ENCODE results near the gene PRDX1. TPM values are rescaled to one million over a fixed set of nuclear protein-coding genes. Genes with fewer than 3 reads are reported as not detected.
"Not testable (repeated sequence)": the region's sequence is repeated elsewhere in the genome, so short reads cannot be mapped to it uniquely, and the experiment has no call there.

PRDX1 gene
- total RNA-seq, 1 donor = 249 TPM

DNA sequence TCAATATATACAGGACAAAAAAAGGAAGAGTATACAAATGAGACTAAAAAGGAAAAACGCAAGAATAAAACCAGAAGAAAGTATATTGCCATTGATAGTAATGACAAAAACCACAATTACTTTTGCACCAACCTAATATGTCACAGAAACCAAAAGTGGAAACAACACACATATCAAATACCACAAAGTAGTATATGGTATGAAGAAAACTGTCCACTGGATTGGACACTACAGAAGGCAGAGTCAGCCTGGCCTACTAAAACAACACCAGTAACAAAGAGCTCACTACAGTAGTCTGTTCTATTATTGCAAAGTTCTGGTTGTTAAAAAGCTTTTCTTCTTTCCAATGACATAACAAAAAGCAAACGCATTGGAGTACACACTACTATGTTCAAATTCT, 48.4 kb downstream of the PRDX1 start:
- Histone ChIP-seq H4K20me1 (ENCODE audit: insufficient read depth, low read length) (no peaks in the 10 kb centered on the region), H3K9me3 (ENCODE audit: low read depth, low read length) (no peaks in the 10 kb centered on the region), H3K27ac (ENCODE audit: low read depth, low read length) (no peak overlapping the region), H3K4me1 (ENCODE audit: insufficient read depth, low read length) (no peaks in the 10 kb centered on the region), H2AFZ (ENCODE audit: low read length) (no peak overlapping the region), H3K79me2 (ENCODE audit: insufficient read depth, low read length) (no peaks in the 10 kb centered on the region), H3K4me2 (ENCODE audit: insufficient read depth, low read length) (no peak overlapping the region), H3K27me3 (ENCODE audit: insufficient read depth, low read length) (no peaks in the 10 kb centered on the region), H3K36me3 (ENCODE audit: insufficient read depth, low read length) (no peaks in the 10 kb centered on the region), H3K4me3 (ENCODE audit: insufficient read depth, low read length) (no peak overlapping the region)
- TF ChIP-seq, protein P1, sequence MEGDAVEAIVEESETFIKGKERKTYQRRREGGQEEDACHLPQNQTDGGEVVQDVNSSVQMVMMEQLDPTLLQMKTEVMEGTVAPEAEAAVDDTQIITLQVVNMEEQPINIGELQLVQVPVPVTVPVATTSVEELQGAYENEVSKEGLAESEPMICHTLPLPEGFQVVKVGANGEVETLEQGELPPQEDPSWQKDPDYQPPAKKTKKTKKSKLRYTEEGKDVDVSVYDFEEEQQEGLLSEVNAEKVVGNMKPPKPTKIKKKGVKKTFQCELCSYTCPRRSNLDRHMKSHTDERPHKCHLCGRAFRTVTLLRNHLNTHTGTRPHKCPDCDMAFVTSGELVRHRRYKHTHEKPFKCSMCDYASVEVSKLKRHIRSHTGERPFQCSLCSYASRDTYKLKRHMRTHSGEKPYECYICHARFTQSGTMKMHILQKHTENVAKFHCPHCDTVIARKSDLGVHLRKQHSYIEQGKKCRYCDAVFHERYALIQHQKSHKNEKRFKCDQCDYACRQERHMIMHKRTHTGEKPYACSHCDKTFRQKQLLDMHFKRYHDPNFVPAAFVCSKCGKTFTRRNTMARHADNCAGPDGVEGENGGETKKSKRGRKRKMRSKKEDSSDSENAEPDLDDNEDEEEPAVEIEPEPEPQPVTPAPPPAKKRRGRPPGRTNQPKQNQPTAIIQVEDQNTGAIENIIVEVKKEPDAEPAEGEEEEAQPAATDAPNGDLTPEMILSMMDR (IDR thresholded peaks at IDR 0.05; ENCODE audit: extremely low read depth, low read depth, low read length) = no peak
- DNase-seq (ENCODE audit: insufficient read length, low spot score, missing footprints) = no peak

DNA sequence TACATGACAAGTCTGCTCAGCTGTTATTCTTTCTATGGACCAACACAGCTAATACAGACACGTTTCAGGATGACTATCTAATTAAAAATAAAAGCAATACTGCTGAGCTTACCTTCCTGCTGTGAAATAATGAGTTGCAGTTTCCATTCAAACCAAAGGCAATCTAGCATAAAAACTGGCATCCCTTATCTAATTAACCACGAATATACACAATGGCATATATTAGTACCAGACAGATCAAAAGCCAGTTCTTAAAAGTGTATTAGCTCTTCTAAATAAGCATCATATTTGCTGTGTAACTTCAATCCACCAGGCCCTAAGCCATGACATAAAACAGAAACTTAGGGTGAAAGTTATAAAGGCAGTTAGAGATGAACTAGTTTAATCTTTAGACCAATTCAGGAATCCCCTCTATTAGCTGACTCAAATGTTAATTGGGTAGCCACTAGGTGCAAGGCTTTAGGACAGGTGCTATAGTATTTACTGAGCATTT, 51.3 kb downstream of the PRDX1 start:
- Histone ChIP-seq H2AFZ (ENCODE audit: low read length) (no peak overlapping the region), H3K79me2 (ENCODE audit: insufficient read depth, low read length) (no peaks in the 10 kb centered on the region), H3K36me3 (ENCODE audit: insufficient read depth, low read length) (no peaks in the 10 kb centered on the region), H3K4me3 (ENCODE audit: insufficient read depth, low read length) (no peak overlapping the region), H3K27me3 (ENCODE audit: insufficient read depth, low read length) (no peaks in the 10 kb centered on the region), H3K9me3 (ENCODE audit: low read depth, low read length) (no peaks in the 10 kb centered on the region), H3K4me1 (ENCODE audit: insufficient read depth, low read length) (no peaks in the 10 kb centered on the region), H3K27ac (ENCODE audit: low read depth, low read length) (no peak overlapping the region), H3K4me2 (ENCODE audit: insufficient read depth, low read length) (no peak overlapping the region), H4K20me1 (ENCODE audit: insufficient read depth, low read length) (no peaks in the 10 kb centered on the region)
- TF ChIP-seq, protein P1 (IDR thresholded peaks at IDR 0.05; ENCODE audit: extremely low read depth, low read depth, low read length) = no peak
- no peak for DNase-seq (ENCODE audit: insufficient read length, low spot score, missing footprints)

DNA sequence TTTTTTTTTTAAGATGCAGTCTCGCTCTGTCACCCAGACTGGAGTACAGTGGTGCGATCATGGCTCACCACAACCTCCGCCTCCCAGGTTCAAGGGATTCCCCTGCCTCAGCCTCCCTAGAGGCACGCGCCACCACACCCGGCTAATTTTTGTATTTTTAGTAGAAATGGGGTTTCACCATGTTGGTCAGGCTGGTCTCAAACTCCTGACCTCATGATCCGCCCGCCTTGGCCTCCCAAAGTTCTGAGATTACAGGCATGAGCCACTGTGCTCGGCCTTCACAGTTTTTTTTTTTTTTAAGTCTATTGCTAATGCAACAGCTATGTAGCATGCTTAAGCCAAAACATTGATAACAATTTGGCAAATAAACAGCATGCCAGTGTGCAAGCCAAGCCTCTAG, 54.3 kb downstream of the PRDX1 start:
- not testable (repeated sequence) for H3K9me3 ChIP-seq (ENCODE audit: low read depth, low read length); H4K20me1 ChIP-seq (ENCODE audit: insufficient read depth, low read length); H3K36me3 ChIP-seq (ENCODE audit: insufficient read depth, low read length); H3K4me2 ChIP-seq (ENCODE audit: insufficient read depth, low read length); H3K79me2 ChIP-seq (ENCODE audit: insufficient read depth, low read length); H3K27me3 ChIP-seq (ENCODE audit: insufficient read depth, low read length); H3K4me3 ChIP-seq (ENCODE audit: insufficient read depth, low read length); H2AFZ ChIP-seq (ENCODE audit: low read length); DNase-seq (ENCODE audit: insufficient read length, low spot score, missing footprints); H3K4me1 ChIP-seq (ENCODE audit: insufficient read depth, low read length); H3K27ac ChIP-seq (ENCODE audit: low read depth, low read length)

DNA sequence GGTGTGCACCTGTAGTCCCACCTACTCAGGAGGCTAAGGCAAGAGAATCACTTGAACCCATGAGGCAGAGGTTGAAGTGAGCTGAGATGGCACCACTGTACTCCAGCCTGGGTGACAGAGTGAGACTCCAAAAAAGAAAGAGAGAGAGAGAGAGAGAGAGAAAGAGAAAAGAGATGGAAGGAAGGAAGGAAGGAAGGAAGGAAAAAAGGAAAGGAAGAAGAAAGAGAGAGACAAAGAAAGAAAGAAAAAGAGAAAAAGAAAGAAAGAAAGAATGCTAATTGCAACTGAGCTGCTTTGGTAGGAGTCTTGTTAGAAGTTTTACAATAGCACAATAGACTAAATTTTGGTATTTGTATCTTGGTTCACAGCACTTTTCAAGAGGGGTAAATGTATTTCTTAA, 56.4 kb downstream of the PRDX1 start:
- no peaks in the 10 kb centered on the region for H3K36me3 ChIP-seq (ENCODE audit: insufficient read depth, low read length)
- no peaks in the 10 kb centered on the region for H3K4me1 ChIP-seq (ENCODE audit: insufficient read depth, low read length)
- H3K27ac ChIP-seq (ENCODE audit: low read depth, low read length) = no peak overlapping the region
- H3K79me2 ChIP-seq (ENCODE audit: insufficient read depth, low read length) = no peaks in the 10 kb centered on the region
- H2AFZ ChIP-seq (ENCODE audit: low read length) = no peak overlapping the region
- H3K4me2 ChIP-seq (ENCODE audit: insufficient read depth, low read length) = no peak overlapping the region
- no peaks in the 10 kb centered on the region for H3K9me3 ChIP-seq (ENCODE audit: low read depth, low read length)
- TF ChIP-seq, protein P1 (IDR thresholded peaks at IDR 0.05; ENCODE audit: extremely low read depth, low read depth, low read length) = no peak
- no peak for DNase-seq (ENCODE audit: insufficient read length, low spot score, missing footprints)
- no peaks in the 10 kb centered on the region for H4K20me1 ChIP-seq (ENCODE audit: insufficient read depth, low read length)
- H3K4me3 ChIP-seq (ENCODE audit: insufficient read depth, low read length) = no peak overlapping the region
- H3K27me3 ChIP-seq (ENCODE audit: insufficient read depth, low read length) = no peaks in the 10 kb centered on the region

Other genes with a start within 250 kb of the PRDX1 start
- 0.36 and 0.59 TPM in 2 replicates for gene HPDL, start 195.0 kb downstream of the PRDX1 start, total RNA-seq
- gene TOE1, start 181.7 kb downstream of the PRDX1 start, total RNA-seq = 6.5 and 8.5 TPM in 2 replicates
- 13.6 and 14.1 TPM in 2 replicates for gene MUTYH, start 181.4 kb downstream of the PRDX1 start, total RNA-seq
- 5.4 and 6.2 TPM in 2 replicates for gene TESK2, start 30.7 kb downstream of the PRDX1 start, total RNA-seq
- 1.8 TPM in 2 replicates for gene CCDC163, start 21.8 kb downstream of the PRDX1 start, total RNA-seq
- 2.9 TPM in 2 replicates for gene MMACHC, start 21.6 kb downstream of the PRDX1 start, total RNA-seq
- gene AKR1A1, start 28.9 kb upstream of the PRDX1 start, total RNA-seq = 129 and 136 TPM in 2 replicates
- gene NASP, start 62.2 kb upstream of the PRDX1 start, total RNA-seq = 25.9 and 27.5 TPM in 2 replicates
- gene CCDC17, start 102.2 kb upstream of the PRDX1 start, total RNA-seq = 0.72 and 1.5 TPM in 2 replicates
- gene GPBP1L1, start 164.6 kb upstream of the PRDX1 start, total RNA-seq = 94.3 and 97.4 TPM in 2 replicates
- 10.5 and 11.8 TPM in 2 replicates for gene TMEM69, start 166.3 kb upstream of the PRDX1 start, total RNA-seq
- 14.1 and 16.2 TPM in 2 replicates for gene IPP, start 228.8 kb upstream of the PRDX1 start, total RNA-seq